H1 (cell line): ENCODE data around the gene SPAG16. TPM values are rescaled to one million over a fixed set of nuclear protein-coding genes. Genes with fewer than 3 reads are reported as not detected.

Experiments used
- CTCF ChIA-PET: fragments of 300-600 bp; sonication (Branson Sonifier 250); formaldehyde crosslinking; loops from one replicate; lab custom pipeline; 2021; ENCODE audit not compliant: partially characterized antibody; lab: Charles Lee
- POLR2A ChIA-PET: fragments of 300-600 bp; sonication (Branson Sonifier 250); formaldehyde crosslinking; loops from one replicate; lab custom pipeline; 2021; ENCODE audit warnings: inconsistent platforms; ENCODE audit not compliant: partially characterized antibody; lab: Charles Lee
- DNase-seq, 2 experiments: peaks; one replicate each; pipeline versions ENCODE4 v3.0.0 to v3.0.0-alpha.2; 2010 to 2022; ENCODE audit warnings: low spot score in 2 of 2, low read depth in 1 of 2, mixed read lengths in 1 of 2
- FAIRE-seq: peaks from 2 replicates; lab custom pipeline; 2011; peaks lifted over from hg19 to GRCh38; lab: Jason Lieb, UNC
- H2AFZ ChIP-seq: 2 replicates; pipeline ENCODE4 v1.8.1; 2012; ENCODE audit warnings: low read length, inconsistent platforms
- H2AK5ac ChIP-seq: 2 replicates; pipeline ENCODE4 v1.6.1; 2013; ENCODE audit warnings: low read depth, low read length
- H2BK120ac ChIP-seq: replicated peaks from 2 replicates; pipeline ENCODE3; 2013; ENCODE audit warnings: low read depth, low read length, inconsistent platforms
- H2BK12ac ChIP-seq: 2 replicates; pipeline ENCODE4 v1.6.1; 2013; ENCODE audit warnings: low read depth, low read length
- H2BK15ac ChIP-seq: 2 replicates; pipeline ENCODE4 v1.6.1; 2013; ENCODE audit warnings: low read length
- H2BK20ac ChIP-seq: 2 replicates; pipeline ENCODE4 v1.6.1; 2013; ENCODE audit warnings: low read length
- H2BK5ac ChIP-seq: 2 replicates; pipeline ENCODE4 v1.6.1; 2013; ENCODE audit warnings: low read depth, low read length
- H3K14ac ChIP-seq: 2 replicates; pipeline ENCODE4 v1.6.1; 2013; ENCODE audit warnings: inconsistent platforms; ENCODE audit not compliant: insufficient read length
- H3K18ac ChIP-seq: 2 replicates; pipeline ENCODE4 v1.6.1; 2013; ENCODE audit warnings: low read length; ENCODE audit errors: extremely low read depth
- H3K23ac ChIP-seq: 2 replicates; pipeline ENCODE4 v1.6.1; 2013; ENCODE audit warnings: inconsistent platforms; ENCODE audit not compliant: insufficient read length
- H3K23me2 ChIP-seq: 2 replicates; pipeline ENCODE4 v1.6.1; 2013; ENCODE audit warnings: low read depth, low read length
- H3K27ac ChIP-seq: 2 replicates; pipeline ENCODE4 v1.6.1; 2011; ENCODE audit warnings: low read depth, low read length, inconsistent platforms
- H3K27me3 ChIP-seq, 4 experiments: replicated peaks in 1 of 4; 1 replicate in 1 of 4; 2 replicates in 3 of 4; pipeline versions ENCODE4 v1.6.1 to v1.8.1; 2011 to 2013; ENCODE audit warnings: low read length in 3 of 4, mild to moderate bottlenecking in 3 of 4, inconsistent platforms in 2 of 4, mixed read lengths in 2 of 4, moderate library complexity in 1 of 4; ENCODE audit not compliant: control insufficient read depth in 3 of 4, insufficient read depth in 3 of 4; ENCODE audit errors: extremely low read depth in 1 of 4
- H3K36me3 ChIP-seq, 4 experiments: 2 replicates each; pipeline versions ENCODE4 v1.6.1 to v1.8.1; 2011 to 2013; ENCODE audit warnings: mild to moderate bottlenecking in 4 of 4, low read length in 3 of 4, moderate library complexity in 2 of 4, control low read depth in 1 of 4, inconsistent platforms in 1 of 4; ENCODE audit not compliant: insufficient read depth in 4 of 4, control insufficient read depth in 2 of 4
- H3K4ac ChIP-seq: replicated peaks from 2 replicates; pipeline ENCODE3; 2013; ENCODE audit warnings: low read length, low read depth, mixed read lengths, inconsistent platforms; ENCODE audit not compliant: insufficient read length
- H3K4me1 ChIP-seq, 4 experiments: replicated peaks in 1 of 4; 1 replicate in 1 of 4; 2 replicates in 3 of 4; pipeline versions ENCODE4 v1.6.1 to v1.8.1; 2011 to 2013; ENCODE audit warnings: low read length in 3 of 4, inconsistent platforms in 2 of 4, mixed read lengths in 1 of 4; ENCODE audit not compliant: insufficient read depth in 4 of 4, control insufficient read depth in 3 of 4
- H3K4me2 ChIP-seq, 2 experiments: 2 replicates each; pipeline versions ENCODE4 v1.6.1 to v1.8.1; 2011 to 2013; ENCODE audit warnings: low read depth in 2 of 2, low read length in 2 of 2, control low read depth in 1 of 2, inconsistent platforms in 1 of 2, mild to moderate bottlenecking in 1 of 2; ENCODE audit not compliant: insufficient read depth in 1 of 2
- H3K4me3 ChIP-seq, 4 experiments: fragments of 200-600, 300-600 bp in 1 of 4; sonication (generic), shearing (Covaris generic), sonication (Bioruptor Twin) in 1 of 4; 2 replicates each; pipeline versions ENCODE4 v1.5.1 to v1.8.1; 2011 to 2016; ENCODE audit warnings: low read length in 4 of 4, low read depth in 3 of 4, control low read depth in 2 of 4, inconsistent platforms in 2 of 4, mild to moderate bottlenecking in 2 of 4, mixed read lengths in 1 of 4, moderate library complexity in 1 of 4; ENCODE audit not compliant: insufficient read depth in 2 of 4; ENCODE audit errors: extremely low read depth in 1 of 4
- H3K56ac ChIP-seq: replicated peaks from 2 replicates; pipeline ENCODE3; 2013; ENCODE audit warnings: low read depth, mild to moderate bottlenecking, mixed read lengths, low read length, inconsistent platforms; ENCODE audit not compliant: insufficient read length
- H3K79me1 ChIP-seq: 2 replicates; pipeline ENCODE4 v1.6.1; 2013; ENCODE audit warnings: low read depth, low read length, control low read depth
- H3K79me2 ChIP-seq, 2 experiments: 2 replicates each; pipeline versions ENCODE4 v1.6.1 to v1.8.1; 2012 to 2013; ENCODE audit warnings: low read length in 2 of 2, mild to moderate bottlenecking in 2 of 2, inconsistent platforms in 1 of 2; ENCODE audit not compliant: insufficient read depth in 2 of 2, control insufficient read depth in 1 of 2
- H3K9ac ChIP-seq, 4 experiments: replicated peaks in 1 of 4; 1 replicate in 1 of 4; 2 replicates in 3 of 4; pipeline versions ENCODE4 v1.6.1 to v1.8.1; 2011 to 2013; ENCODE audit warnings: low read depth in 3 of 4, low read length in 3 of 4, control low read depth in 2 of 4, mild to moderate bottlenecking in 2 of 4, moderate library complexity in 2 of 4, inconsistent platforms in 1 of 4; ENCODE audit errors: extremely low read depth in 1 of 4
- H3K9me3 ChIP-seq, 2 experiments: 2 replicates each; pipeline versions ENCODE4 v1.6.1 to v1.8.1; 2012 to 2013; ENCODE audit warnings: mild to moderate bottlenecking in 2 of 2, moderate library complexity in 2 of 2, control low read depth in 1 of 2, inconsistent platforms in 1 of 2, low read depth in 1 of 2, low read length in 1 of 2, mixed read lengths in 1 of 2; ENCODE audit not compliant: insufficient read depth in 2 of 2
- H4K20me1 ChIP-seq, 2 experiments: replicated peaks in 1 of 2; 2 replicates each; pipeline versions ENCODE3 to v1.8.1; 2011 to 2013; ENCODE audit warnings: inconsistent platforms in 2 of 2, low read length in 2 of 2, mild to moderate bottlenecking in 1 of 2; ENCODE audit not compliant: insufficient read depth in 2 of 2, control insufficient read depth in 1 of 2
- H4K5ac ChIP-seq: 2 replicates; pipeline ENCODE4 v1.6.1; 2013; ENCODE audit warnings: low read length, low read depth, mixed read lengths, inconsistent platforms; ENCODE audit not compliant: insufficient read length
- H4K8ac ChIP-seq: 2 replicates; pipeline ENCODE4 v1.8.0; 2013; ENCODE audit warnings: mild to moderate bottlenecking, moderate library complexity, low read length, inconsistent platforms; ENCODE audit not compliant: insufficient read depth; ENCODE audit errors: extremely low read depth
- H4K91ac ChIP-seq: replicated peaks from 2 replicates; pipeline ENCODE3; 2013; ENCODE audit warnings: low read length, mixed read lengths, inconsistent platforms; ENCODE audit not compliant: insufficient read length
- BACH1 ChIP-seq: IDR thresholded peaks from 2 replicates; pipeline ENCODE4 v1.6.1; 2012; ENCODE audit warnings: low read length, improper control_type of control experiment
- CHD1 ChIP-seq: IDR thresholded peaks from 2 replicates; pipeline ENCODE4 v1.6.1; 2012; ENCODE audit warnings: low read depth, low read length, improper control_type of control experiment
- CHD2 ChIP-seq: IDR thresholded peaks from 2 replicates; pipeline ENCODE4 v1.6.1; 2012; ENCODE audit warnings: low read length, improper control_type of control experiment
- RXRA ChIP-seq: IDR thresholded peaks from 2 replicates; pipeline ENCODE4 v1.6.1; 2011; ENCODE audit warnings: low read depth, mild to moderate bottlenecking, low read length, moderate library complexity; ENCODE audit not compliant: insufficient read depth
- polyA plus RNA-seq, 7 experiments: library from polyadenylated mRNA; depleted of rRNA in 3 of 7; stranded (reverse) in 5 of 7; unstranded in 2 of 7; fragments of >200 nt in 5 of 7; fragments of 200-250 nt in 2 of 7; gene quantifications; 1 replicate in 5 of 7; 2 replicates in 1 of 7; 4 replicates in 1 of 7; pipeline versions ENCODE4 v1.2.1 to v1.2.3, GENCODE V29; 2011 to 2013; ENCODE audit warnings: missing spikeins in 2 of 7, mixed read lengths in 2 of 7
- total RNA-seq: library from RNA; stranded (reverse); fragmentation: NEBNext Ultra II Directional; extraction: Animal tissue kit (Norgen Biotek cat#: 25700); gene quantifications from 2 replicates; pipeline ENCODE4 v1.2.1, GENCODE V29; 2021

Gene SPAG16
- total and polyA plus RNA-seq, 2 of the 8 experiments (the other 6 are each of a cell fraction or from before 2014, with no cell fraction given) = 6.0 to 14.9 TPM

- Histone ChIP-seq H3K9ac (no peak overlapping the region), H2BK20ac (no peak overlapping the region), H3K9me3 (no peaks in the 10 kb centered on the region), H2BK5ac (no peak overlapping the region), H3K18ac (no peak overlapping the region), H3K4me1 (peaks cover 0 to 2% (median 0%) of the 10 kb centered on the region in 4 experiments; a peak in 1 of 7 replicates), H3K23me2 (no peaks in the 10 kb centered on the region), H2AK5ac (no peak overlapping the region), H3K4ac (no peak overlapping the region), H3K79me2 (no peaks in the 10 kb centered on the region), H3K79me1 (no peaks in the 10 kb centered on the region), H3K27me3 (no peaks in the 10 kb centered on the region), H3K36me3 (no peaks in the 10 kb centered on the region), H4K20me1 (no peaks in the 10 kb centered on the region), H2BK15ac (no peak overlapping the region), H3K56ac (no peak overlapping the region), H4K8ac (no peak overlapping the region), H2BK12ac (no peak overlapping the region), H2BK120ac (no peak overlapping the region), H3K14ac (no peak overlapping the region), H4K91ac (no peak overlapping the region), H4K5ac (no peak overlapping the region), H3K4me3 (no peak overlapping the region), H3K23ac (no peak overlapping the region), H3K27ac (no peak overlapping the region), H3K4me2 (no peak overlapping the region), H2AFZ (no peak overlapping the region)
- TF ChIP-seq CHD2 (no peak), CHD1 (no peak), BACH1 (no peak), RXRA (no peak)
- ChIA-PET CTCF (no interaction called here), POLR2A (no interaction called here)
- no peak for DNase-seq
- no peak for FAIRE-seq
Observed at GRCh38 chr2:213861638-213862037, 577.4 kb downstream of the SPAG16 start.
